ENCODE data around the gene AUTS2. TPM values are rescaled to one million over a fixed set of nuclear protein-coding genes. Genes with fewer than 3 reads are reported as not detected.

AUTS2 gene
- total and polyA plus RNA-seq, 2 of the 8 experiments (the other 6 are each of a cell fraction or from before 2014, with no cell fraction given): 25.9 to 101 TPM

GRCh38 chr7:70237831-70238575 is 639.7 kb downstream of the AUTS2 start:
- H2BK5ac ChIP-seq (ENCODE audit: low read depth, low read length): no peak overlapping the region
- no peaks in the 10 kb centered on the region for H3K36me3 ChIP-seq (ENCODE audit: control insufficient read depth in 2 of 4, insufficient read depth in 4 of 4, low read length in 3 of 4)
- DNase-seq (ENCODE audit: low read depth in 1 of 2, low spot score in 2 of 2) (no peak), FAIRE-seq (no peak)
- ChIA-PET CTCF (ENCODE audit: partially characterized antibody) (no interaction called here), POLR2A (ENCODE audit: partially characterized antibody) (no interaction called here)
- no peak overlapping the region for H3K23ac ChIP-seq (ENCODE audit: insufficient read length)
- no peaks in the 10 kb centered on the region for H3K27me3 ChIP-seq (replicated peaks in 1 of 4; ENCODE audit: control insufficient read depth in 3 of 4, extremely low read depth in 1 of 4, insufficient read depth in 3 of 4, low read length in 3 of 4)
- H3K23me2 ChIP-seq (ENCODE audit: low read depth, low read length): no peaks in the 10 kb centered on the region; the same call in 1 of the 2 replicates
- peaks cover 0 to 4% (median 1%) of the 10 kb centered on the region in 4 experiments; a peak in 3 of 7 replicates for H3K4me1 ChIP-seq (replicated peaks in 1 of 4; ENCODE audit: control insufficient read depth in 3 of 4, insufficient read depth in 4 of 4, low read length in 3 of 4)
- no peak overlapping the region for H2AFZ ChIP-seq (ENCODE audit: low read length)
- no peak overlapping the region for H3K56ac ChIP-seq (replicated peaks; ENCODE audit: insufficient read length, low read depth, low read length)
- no peak overlapping the region for H2BK15ac ChIP-seq (ENCODE audit: low read length)
- no peaks in the 10 kb centered on the region for H3K9me3 ChIP-seq (ENCODE audit: insufficient read depth in 2 of 2, low read depth in 1 of 2, low read length in 1 of 2)
- H3K14ac ChIP-seq (ENCODE audit: insufficient read length): no peak overlapping the region
- no peaks in the 10 kb centered on the region for H3K79me1 ChIP-seq (ENCODE audit: low read depth, low read length)
- no peak overlapping the region for H3K18ac ChIP-seq (ENCODE audit: extremely low read depth, low read length)
- H4K8ac ChIP-seq (ENCODE audit: extremely low read depth, insufficient read depth, low read length): no peak overlapping the region
- H4K20me1 ChIP-seq (replicated peaks in 1 of 2; ENCODE audit: control insufficient read depth in 1 of 2, insufficient read depth in 2 of 2, low read length in 2 of 2): no peaks in the 10 kb centered on the region
- no peak overlapping the region for H4K5ac ChIP-seq (ENCODE audit: insufficient read length, low read depth, low read length)
- no peak overlapping the region for H4K91ac ChIP-seq (replicated peaks; ENCODE audit: insufficient read length, low read length)
- H3K27ac ChIP-seq (ENCODE audit: low read depth, low read length): no peak overlapping the region
- H2BK20ac ChIP-seq (ENCODE audit: low read length): no peak overlapping the region
- no peaks in the 10 kb centered on the region for H3K79me2 ChIP-seq (ENCODE audit: control insufficient read depth in 1 of 2, insufficient read depth in 2 of 2, low read length in 2 of 2)
- H2AK5ac ChIP-seq (ENCODE audit: low read depth, low read length): no peak overlapping the region
- no peak overlapping the region for H3K4me3 ChIP-seq (ENCODE audit: extremely low read depth in 1 of 4, insufficient read depth in 2 of 4, low read depth in 3 of 4, low read length in 4 of 4)
- WGBS, 2 experiments (ENCODE audit: extremely low coverage in 1 of 2, insufficient coverage in 1 of 2, insufficient read length in 1 of 2, insufficient replicate concordance in 2 of 2, low coverage in 1 of 2, low lambda C conversion rate in 2 of 2, missing lambda C conversion rate in 1 of 2): 82% methylated on average over 9 of the region's 9 CpGs; no CpG with 5 or more reads in 1 of the 2 experiments
- no peak overlapping the region for H2BK12ac ChIP-seq (ENCODE audit: low read depth, low read length)
- no peak overlapping the region for H2BK120ac ChIP-seq (replicated peaks; ENCODE audit: low read depth, low read length)
- no peak overlapping the region for H3K9ac ChIP-seq (replicated peaks in 1 of 4; ENCODE audit: extremely low read depth in 1 of 4, low read depth in 3 of 4, low read length in 3 of 4)
- H3K4ac ChIP-seq (replicated peaks; ENCODE audit: insufficient read length, low read depth, low read length): no peak overlapping the region
- H3K4me2 ChIP-seq (ENCODE audit: insufficient read depth in 1 of 2, low read depth in 2 of 2, low read length in 2 of 2): no peak overlapping the region
- TF ChIP-seq SP4 (IDR thresholded peaks at IDR 0.05; ENCODE audit: low read length) (no peak), GABPA (IDR thresholded peaks at IDR 0.05; ENCODE audit: borderline replicate concordance, insufficient read depth, low read length) (no peak), RNF2 (IDR thresholded peaks at IDR 0.05; ENCODE audit: borderline replicate concordance, low read depth, low read length, missing control alignments, poor library complexity, severe bottlenecking) (no peak), SP2 (IDR thresholded peaks at IDR 0.05; ENCODE audit: low read length) (no peak), CHD2 (IDR thresholded peaks at IDR 0.05; ENCODE audit: low read length) (no peak), ATF2 (IDR thresholded peaks at IDR 0.05; ENCODE audit: low read length) (no peak), EGR1 (IDR thresholded peaks at IDR 0.05; ENCODE audit: borderline replicate concordance, low read depth, low read length) (no peak), EP300 (IDR thresholded peaks at IDR 0.05; ENCODE audit: borderline replicate concordance in 1 of 2, low read depth in 2 of 2, low read length in 2 of 2) (no peak), KDM4A (IDR thresholded peaks at IDR 0.05; ENCODE audit: low read depth, low read length, severe bottlenecking) (no peak), KDM1A (IDR thresholded peaks at IDR 0.05; ENCODE audit: borderline replicate concordance, low read length) (no peak), POLR2AphosphoS5 (IDR thresholded peaks at IDR 0.05; ENCODE audit: low read depth, low read length) (no peak)
